ENCODE measurements around the gene PPP1R1B. TPM values are rescaled to one million over a fixed set of nuclear protein-coding genes. Genes with fewer than 3 reads are reported as not detected.

The PPP1R1B gene
- total and polyA plus RNA-seq, 9 of the 15 experiments (the other 6 are each of a cell fraction or from before 2014, with no cell fraction given) = 0.07 to 0.18 (median 0.10) TPM; not detected in 4

DNA sequence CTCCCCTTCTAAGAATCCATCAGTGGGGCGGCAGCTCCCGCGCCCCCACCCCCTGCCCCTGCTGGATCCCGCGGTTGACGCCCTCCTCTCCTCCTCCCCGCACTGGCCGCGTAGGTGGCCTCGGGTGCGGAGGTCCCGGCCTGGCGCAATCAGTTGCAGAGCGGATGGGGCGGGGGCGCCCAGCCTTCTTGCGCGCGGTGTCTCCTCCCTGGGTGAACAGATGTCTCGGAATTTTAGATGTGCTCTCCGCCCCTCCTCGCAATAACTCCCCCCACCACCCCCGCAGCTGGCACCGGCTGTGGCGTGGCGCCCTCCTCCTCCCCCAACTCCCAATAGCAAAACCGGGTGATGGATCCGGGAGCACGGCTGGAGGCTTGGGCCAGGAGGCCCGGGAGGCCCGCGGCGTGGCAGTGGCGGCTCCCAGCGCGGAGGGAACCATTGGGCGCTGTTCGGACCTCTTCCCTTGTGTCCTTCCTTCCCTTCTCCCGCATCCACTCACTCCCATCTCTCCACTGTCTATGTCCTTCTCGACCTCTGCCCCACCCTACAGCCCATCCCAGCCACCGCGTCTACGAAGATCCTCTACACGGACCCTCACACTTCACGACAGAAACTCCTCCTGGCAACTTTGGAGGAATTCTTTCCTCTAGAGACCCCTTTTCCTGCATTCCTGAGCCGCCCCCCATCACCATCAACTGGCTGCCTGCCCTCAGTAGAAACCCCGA is 30.0 kb upstream of the PPP1R1B start:
- peaks cover 40 to 60% of the 10 kb centered on the region in 2 experiments for H3K27me3 ChIP-seq (ENCODE audit: control insufficient read depth in 2 of 2, insufficient read depth in 2 of 2, low read length in 2 of 2)

More for the DNA sequence above, 30.0 kb upstream of the PPP1R1B start:
- no peak overlapping the region for H3K4me3 ChIP-seq
- no peaks in the 10 kb centered on the region for H3K9me1 ChIP-seq (ENCODE audit: control insufficient read depth, insufficient read depth, low read length)
- H3K36me3 ChIP-seq (ENCODE audit: control insufficient read depth, insufficient read depth, low read length) = no peaks in the 10 kb centered on the region
- H4K20me1 ChIP-seq (replicated peaks; ENCODE audit: control insufficient read depth, insufficient read depth, low read length) = peaks cover 6% of the 10 kb centered on the region
- BruUV-seq (replicated peaks) = no TSS peak
- in situ Hi-C loops (cut with MboI) = no loop called here
- ChIA-PET CTCF (ENCODE audit: low intra/inter-chr PET ratio) (no interaction called here), POLR2A (interaction anchor here (1.1 kb wide), 2 partner anchors 13 to 18 kb away, joined by 5 read pairs; no protein-coding TSS in a partner anchor)
- WGBS (ENCODE audit: insufficient coverage, low coverage, missing lambda C conversion rate) = 7% methylated on average over 28 of the region's 47 CpGs
- H3K4me1 ChIP-seq (replicated peaks in 1 of 2; ENCODE audit: control insufficient read depth in 2 of 2, insufficient read depth in 2 of 2, low read length in 2 of 2) = peaks cover 0 to 24% of the 10 kb centered on the region in 2 experiments; a peak in 1 of 5 replicates
- TF ChIP-seq JUND (IDR thresholded peaks at IDR 0.05; ENCODE audit: borderline replicate concordance, low read depth, low read length) = no peak
- TF ChIP-seq JUND (tag; IDR thresholded peaks at IDR 0.05; ENCODE audit: borderline replicate concordance, low read depth, low read length) = no peak
- no peak for TF ChIP-seq KDM4B (IDR thresholded peaks at IDR 0.05; ENCODE audit: borderline replicate concordance in 2 of 2, low read depth in 1 of 2)
- TF ChIP-seq ZNF76 (CRISPR knock-in tag; IDR thresholded peaks at IDR 0.05; ENCODE audit: borderline replicate concordance) = no peak
- no peak for TF ChIP-seq NFE2L1 (tag; IDR thresholded peaks at IDR 0.05; ENCODE audit: borderline replicate concordance, low read depth)
- no peak for TF ChIP-seq FOSL1 (tag; conservative IDR thresholded peaks at IDR 0.05)
- TF ChIP-seq HOMEZ (CRISPR knock-in tag; IDR thresholded peaks at IDR 0.05) = no peak
- no peak for TF ChIP-seq DMBX1 (CRISPR knock-in tag; IDR thresholded peaks at IDR 0.05; ENCODE audit: borderline replicate concordance)
- no peak for TF ChIP-seq SIN3B (IDR thresholded peaks at IDR 0.05; ENCODE audit: low read depth)
- TF ChIP-seq ZFX (CRISPR knock-in tag; IDR thresholded peaks at IDR 0.05) = no peak
- intact Hi-C loops (cut with micrococcal nuclease) = no loop called here
- FAIRE-seq = no peak
- no peaks in the 10 kb centered on the region for H3K9me3 ChIP-seq (replicated peaks; ENCODE audit: control insufficient read depth, insufficient read depth, low read depth, low read length)
- H3K9ac ChIP-seq (ENCODE audit: insufficient read depth in 1 of 2, low read depth in 2 of 2, low read length in 2 of 2) = no peak overlapping the region
- H2AFZ ChIP-seq (ENCODE audit: low read depth, low read length) = no peak overlapping the region
- H3K4me2 ChIP-seq (ENCODE audit: insufficient read depth, low read length) = no peak overlapping the region
- no peaks in the 10 kb centered on the region for H3K79me2 ChIP-seq (ENCODE audit: control insufficient read depth, insufficient read depth, low read length)
- no peak for ATAC-seq
- DNase-seq (ENCODE audit: extremely low read depth in 1 of 4, low spot score in 3 of 4) = no peak
- no peak overlapping the region for H3K27ac ChIP-seq (ENCODE audit: extremely low read depth, low read depth, low read length)
